Measurements from ENCODE around the gene SPC25. TPM values are rescaled to one million over a fixed set of nuclear protein-coding genes. Genes with fewer than 3 reads are reported as not detected.

The SPC25 gene
- total RNA-seq, 1 donor, result 1.1 TPM

DNA sequence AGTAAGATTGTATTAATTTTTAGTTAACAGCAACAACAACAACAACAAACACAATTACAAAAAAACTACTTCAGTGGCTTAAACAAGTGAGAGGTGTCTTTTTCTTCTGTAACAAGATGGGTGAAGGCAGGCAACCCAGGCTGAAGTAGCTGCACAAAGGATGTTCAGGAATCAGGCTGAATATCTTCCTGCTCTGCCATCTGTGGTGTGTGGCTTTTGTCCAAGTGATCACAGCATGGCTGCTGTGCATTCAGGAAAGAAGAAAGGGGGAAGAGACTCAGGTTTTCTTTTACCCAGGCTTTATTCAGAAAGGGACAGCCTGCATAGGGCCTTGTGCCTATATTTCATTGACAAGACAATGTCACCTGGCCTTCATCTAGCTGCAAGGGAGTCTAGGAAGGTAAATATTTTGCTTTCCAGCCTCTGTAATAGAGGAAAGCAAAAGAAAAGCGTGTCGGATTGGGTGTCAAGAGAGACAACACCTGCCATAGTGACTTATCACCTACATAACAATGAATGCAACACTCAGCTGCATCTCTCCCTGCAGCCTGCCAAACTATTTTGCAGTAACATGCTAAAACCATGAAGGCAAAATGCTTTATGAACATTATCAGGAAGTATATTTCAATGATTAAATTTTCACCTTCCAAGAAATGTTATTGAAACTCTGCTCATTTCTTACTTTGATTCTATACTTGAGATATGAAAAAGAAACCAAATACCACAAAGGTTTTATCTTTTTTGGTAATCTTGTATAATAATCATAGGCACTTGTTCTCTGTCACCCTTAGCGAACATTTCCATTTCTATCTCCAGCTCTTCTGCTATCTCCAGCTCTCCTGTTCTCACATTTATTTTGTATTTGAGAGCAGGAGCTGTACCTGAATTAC is 25.5 kb upstream of the SPC25 start:
- TF ChIP-seq CTCF (IDR thresholded peaks at IDR 0.05; ENCODE audit: extremely low read depth, low read depth, low read length), result no peak
- Histone ChIP-seq H3K4me1 (ENCODE audit: insufficient read depth, low read length) (no peaks in the 10 kb centered on the region), H3K4me3 (ENCODE audit: insufficient read depth, low read length) (no peak overlapping the region), H3K79me2 (ENCODE audit: insufficient read depth, low read length) (no peaks in the 10 kb centered on the region), H3K27ac (ENCODE audit: low read depth, low read length) (no peak overlapping the region), H2AFZ (ENCODE audit: low read length) (no peak overlapping the region), H4K20me1 (ENCODE audit: insufficient read depth, low read length) (no peaks in the 10 kb centered on the region), H3K9me3 (ENCODE audit: low read depth, low read length) (no peaks in the 10 kb centered on the region), H3K36me3 (ENCODE audit: insufficient read depth, low read length) (no peaks in the 10 kb centered on the region), H3K4me2 (ENCODE audit: insufficient read depth, low read length) (no peak overlapping the region), H3K27me3 (ENCODE audit: insufficient read depth, low read length) (peaks cover 44% of the 10 kb centered on the region)
- no peak for DNase-seq (ENCODE audit: insufficient read length, low spot score, missing footprints)

DNA sequence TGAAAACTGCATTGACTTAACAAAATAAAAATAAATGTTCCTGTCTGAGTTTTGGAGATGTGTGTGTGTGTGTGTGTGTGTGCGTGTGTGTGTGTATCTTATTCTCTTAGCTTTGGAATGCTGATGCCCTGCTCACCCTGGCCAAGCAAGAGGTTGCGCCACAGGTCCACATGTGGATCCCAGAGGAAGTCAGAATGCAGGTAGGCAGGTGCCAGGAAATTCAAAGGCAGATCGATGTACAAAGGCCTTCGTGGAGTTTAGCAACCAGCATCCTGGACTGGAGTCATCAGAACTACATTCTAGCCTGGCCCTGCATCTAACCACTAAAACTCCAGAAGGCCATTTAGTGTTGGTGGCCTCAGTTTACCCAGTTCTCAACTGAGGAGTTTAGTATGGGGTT is 23.3 kb upstream of the SPC25 start:
- DNase-seq (ENCODE audit: insufficient read length, low spot score, missing footprints), result no peak
- no peak overlapping the region for H3K27ac ChIP-seq (ENCODE audit: low read depth, low read length)
- TF ChIP-seq CTCF (IDR thresholded peaks at IDR 0.05; ENCODE audit: extremely low read depth, low read depth, low read length), result no peak
- no peaks in the 10 kb centered on the region for H3K36me3 ChIP-seq (ENCODE audit: insufficient read depth, low read length)
- H3K9me3 ChIP-seq (ENCODE audit: low read depth, low read length), result no peaks in the 10 kb centered on the region
- no peak overlapping the region for H3K4me3 ChIP-seq (ENCODE audit: insufficient read depth, low read length)
- H2AFZ ChIP-seq (ENCODE audit: low read length), result no peak overlapping the region
- no peaks in the 10 kb centered on the region for H3K4me1 ChIP-seq (ENCODE audit: insufficient read depth, low read length)
- no peaks in the 10 kb centered on the region for H4K20me1 ChIP-seq (ENCODE audit: insufficient read depth, low read length)
- peaks cover 55% of the 10 kb centered on the region for H3K27me3 ChIP-seq (ENCODE audit: insufficient read depth, low read length)
- no peaks in the 10 kb centered on the region for H3K79me2 ChIP-seq (ENCODE audit: insufficient read depth, low read length)
- no peak overlapping the region for H3K4me2 ChIP-seq (ENCODE audit: insufficient read depth, low read length)

DNA sequence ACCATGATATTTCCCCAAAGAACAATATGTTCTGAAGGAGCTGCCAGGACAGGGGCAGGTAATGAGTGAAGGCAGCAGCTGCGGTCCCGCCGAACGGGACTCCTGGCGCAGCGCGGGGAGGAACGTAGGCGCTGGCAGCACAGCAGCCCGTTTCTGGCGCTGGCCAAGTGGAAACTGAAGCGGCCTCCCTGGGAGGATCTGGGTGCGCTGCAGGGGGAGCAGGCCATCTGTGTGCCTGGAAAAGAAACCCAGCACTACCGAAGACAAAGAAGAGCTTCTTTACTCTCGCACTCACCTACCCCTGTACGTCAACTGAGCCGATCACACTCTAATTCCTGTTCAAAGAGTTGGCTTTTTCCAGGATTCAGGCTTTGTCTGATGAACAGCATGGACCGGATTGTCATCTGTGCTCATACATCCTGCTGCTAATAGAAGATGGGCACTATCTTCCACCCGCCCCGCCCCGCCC is 22.7 kb upstream of the SPC25 start:
- no peak for TF ChIP-seq CTCF (IDR thresholded peaks at IDR 0.05; ENCODE audit: extremely low read depth, low read depth, low read length)
- H3K4me2 ChIP-seq (ENCODE audit: insufficient read depth, low read length), result peak overlapping the region; percentile 87
- H3K9me3 ChIP-seq (ENCODE audit: low read depth, low read length), result no peaks in the 10 kb centered on the region
- peaks cover 52% of the 10 kb centered on the region for H3K27me3 ChIP-seq (ENCODE audit: insufficient read depth, low read length)
- no peak overlapping the region for H3K27ac ChIP-seq (ENCODE audit: low read depth, low read length)
- no peaks in the 10 kb centered on the region for H4K20me1 ChIP-seq (ENCODE audit: insufficient read depth, low read length)
- peak overlapping the region; percentile 60 for H3K4me3 ChIP-seq (ENCODE audit: insufficient read depth, low read length)
- no peaks in the 10 kb centered on the region for H3K79me2 ChIP-seq (ENCODE audit: insufficient read depth, low read length)
- DNase-seq (ENCODE audit: insufficient read length, low spot score, missing footprints), result peak; percentile 46
- peak overlapping the region; percentile 83 for H2AFZ ChIP-seq (ENCODE audit: low read length)
- H3K4me1 ChIP-seq (ENCODE audit: insufficient read depth, low read length), result no peaks in the 10 kb centered on the region
- H3K36me3 ChIP-seq (ENCODE audit: insufficient read depth, low read length), result no peaks in the 10 kb centered on the region

DNA sequence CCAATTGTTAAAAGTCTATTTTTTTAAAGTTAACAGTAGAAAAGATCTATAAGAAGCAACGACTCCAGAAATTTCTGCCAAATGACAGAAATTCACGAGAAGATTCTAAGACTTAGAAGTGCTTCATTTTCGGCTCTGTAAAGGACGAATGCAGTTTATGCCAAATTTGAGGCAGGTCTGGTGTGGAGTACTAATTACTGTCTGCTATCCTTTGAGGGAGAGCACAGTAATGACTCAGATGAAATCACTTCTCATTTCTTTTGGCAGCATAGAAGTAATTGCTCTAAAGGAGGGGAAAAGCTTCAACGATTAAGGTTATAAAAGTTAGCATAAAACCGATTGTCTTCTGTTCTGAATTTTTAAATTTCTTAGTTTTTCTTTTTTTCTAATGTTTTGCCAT is 22.2 kb upstream of the SPC25 start:
- Histone ChIP-seq H3K9me3 (ENCODE audit: low read depth, low read length) (no peaks in the 10 kb centered on the region), H3K4me1 (ENCODE audit: insufficient read depth, low read length) (no peaks in the 10 kb centered on the region), H3K27ac (ENCODE audit: low read depth, low read length) (no peak overlapping the region), H3K27me3 (ENCODE audit: insufficient read depth, low read length) (peaks cover 55% of the 10 kb centered on the region), H4K20me1 (ENCODE audit: insufficient read depth, low read length) (no peaks in the 10 kb centered on the region), H3K4me3 (ENCODE audit: insufficient read depth, low read length) (peak overlapping the region; percentile 60), H3K36me3 (ENCODE audit: insufficient read depth, low read length) (no peaks in the 10 kb centered on the region), H3K79me2 (ENCODE audit: insufficient read depth, low read length) (no peaks in the 10 kb centered on the region), H3K4me2 (ENCODE audit: insufficient read depth, low read length) (peak overlapping the region; percentile 87), H2AFZ (ENCODE audit: low read length) (no peak overlapping the region)
- TF ChIP-seq CTCF (IDR thresholded peaks at IDR 0.05; ENCODE audit: extremely low read depth, low read depth, low read length), result no peak
- peak; percentile 72 for DNase-seq (ENCODE audit: insufficient read length, low spot score, missing footprints)
